ENCODE results near the gene NUDT5. TPM values are rescaled to one million over a fixed set of nuclear protein-coding genes. Genes with fewer than 3 reads are reported as not detected.
A peak's percentile ranks its signal among the peaks of the same experiment; 100 is the strongest.

NUDT5 gene
- total RNA-seq, 1 experiment from 2014 or later, result 119 TPM

GRCh38 chr10:12218991-12219390, 23.3 kb upstream of the NUDT5 start (continued):
- TF ChIP-seq, protein P1, sequence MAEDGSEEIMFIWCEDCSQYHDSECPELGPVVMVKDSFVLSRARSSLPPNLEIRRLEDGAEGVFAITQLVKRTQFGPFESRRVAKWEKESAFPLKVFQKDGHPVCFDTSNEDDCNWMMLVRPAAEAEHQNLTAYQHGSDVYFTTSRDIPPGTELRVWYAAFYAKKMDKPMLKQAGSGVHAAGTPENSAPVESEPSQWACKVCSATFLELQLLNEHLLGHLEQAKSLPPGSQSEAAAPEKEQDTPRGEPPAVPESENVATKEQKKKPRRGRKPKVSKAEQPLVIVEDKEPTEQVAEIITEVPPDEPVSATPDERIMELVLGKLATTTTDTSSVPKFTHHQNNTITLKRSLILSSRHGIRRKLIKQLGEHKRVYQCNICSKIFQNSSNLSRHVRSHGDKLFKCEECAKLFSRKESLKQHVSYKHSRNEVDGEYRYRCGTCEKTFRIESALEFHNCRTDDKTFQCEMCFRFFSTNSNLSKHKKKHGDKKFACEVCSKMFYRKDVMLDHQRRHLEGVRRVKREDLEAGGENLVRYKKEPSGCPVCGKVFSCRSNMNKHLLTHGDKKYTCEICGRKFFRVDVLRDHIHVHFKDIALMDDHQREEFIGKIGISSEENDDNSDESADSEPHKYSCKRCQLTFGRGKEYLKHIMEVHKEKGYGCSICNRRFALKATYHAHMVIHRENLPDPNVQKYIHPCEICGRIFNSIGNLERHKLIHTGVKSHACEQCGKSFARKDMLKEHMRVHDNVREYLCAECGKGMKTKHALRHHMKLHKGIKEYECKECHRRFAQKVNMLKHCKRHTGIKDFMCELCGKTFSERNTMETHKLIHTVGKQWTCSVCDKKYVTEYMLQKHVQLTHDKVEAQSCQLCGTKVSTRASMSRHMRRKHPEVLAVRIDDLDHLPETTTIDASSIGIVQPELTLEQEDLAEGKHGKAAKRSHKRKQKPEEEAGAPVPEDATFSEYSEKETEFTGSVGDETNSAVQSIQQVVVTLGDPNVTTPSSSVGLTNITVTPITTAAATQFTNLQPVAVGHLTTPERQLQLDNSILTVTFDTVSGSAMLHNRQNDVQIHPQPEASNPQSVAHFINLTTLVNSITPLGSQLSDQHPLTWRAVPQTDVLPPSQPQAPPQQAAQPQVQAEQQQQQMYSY (CRISPR knock-in tag; IDR thresholded peaks at IDR 0.05), result no peak
- TF ChIP-seq FOXJ3 (CRISPR knock-in tag; IDR thresholded peaks at IDR 0.05; ENCODE audit: borderline replicate concordance), result no peak
- TF ChIP-seq, protein P2, sequence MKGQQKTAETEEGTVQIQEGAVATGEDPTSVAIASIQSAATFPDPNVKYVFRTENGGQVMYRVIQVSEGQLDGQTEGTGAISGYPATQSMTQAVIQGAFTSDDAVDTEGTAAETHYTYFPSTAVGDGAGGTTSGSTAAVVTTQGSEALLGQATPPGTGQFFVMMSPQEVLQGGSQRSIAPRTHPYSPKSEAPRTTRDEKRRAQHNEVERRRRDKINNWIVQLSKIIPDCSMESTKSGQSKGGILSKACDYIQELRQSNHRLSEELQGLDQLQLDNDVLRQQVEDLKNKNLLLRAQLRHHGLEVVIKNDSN (CRISPR knock-in tag; IDR thresholded peaks at IDR 0.05), result no peak
- no peak for TF ChIP-seq FOXP1 (CRISPR knock-in tag; IDR thresholded peaks at IDR 0.05; ENCODE audit: borderline replicate concordance)
- TF ChIP-seq, protein P3, sequence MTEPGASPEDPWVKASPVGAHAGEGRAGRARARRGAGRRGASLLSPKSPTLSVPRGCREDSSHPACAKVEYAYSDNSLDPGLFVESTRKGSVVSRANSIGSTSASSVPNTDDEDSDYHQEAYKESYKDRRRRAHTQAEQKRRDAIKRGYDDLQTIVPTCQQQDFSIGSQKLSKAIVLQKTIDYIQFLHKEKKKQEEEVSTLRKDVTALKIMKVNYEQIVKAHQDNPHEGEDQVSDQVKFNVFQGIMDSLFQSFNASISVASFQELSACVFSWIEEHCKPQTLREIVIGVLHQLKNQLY (CRISPR knock-in tag; IDR thresholded peaks at IDR 0.05), result no peak
- TF ChIP-seq, protein P4, sequence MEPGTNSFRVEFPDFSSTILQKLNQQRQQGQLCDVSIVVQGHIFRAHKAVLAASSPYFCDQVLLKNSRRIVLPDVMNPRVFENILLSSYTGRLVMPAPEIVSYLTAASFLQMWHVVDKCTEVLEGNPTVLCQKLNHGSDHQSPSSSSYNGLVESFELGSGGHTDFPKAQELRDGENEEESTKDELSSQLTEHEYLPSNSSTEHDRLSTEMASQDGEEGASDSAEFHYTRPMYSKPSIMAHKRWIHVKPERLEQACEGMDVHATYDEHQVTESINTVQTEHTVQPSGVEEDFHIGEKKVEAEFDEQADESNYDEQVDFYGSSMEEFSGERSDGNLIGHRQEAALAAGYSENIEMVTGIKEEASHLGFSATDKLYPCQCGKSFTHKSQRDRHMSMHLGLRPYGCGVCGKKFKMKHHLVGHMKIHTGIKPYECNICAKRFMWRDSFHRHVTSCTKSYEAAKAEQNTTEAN (CRISPR knock-in tag; IDR thresholded peaks at IDR 0.05), result no peak
- no peak for TF ChIP-seq CDX4 (CRISPR knock-in tag; IDR thresholded peaks at IDR 0.05; ENCODE audit: borderline replicate concordance)
- no peak for TF ChIP-seq ZNF671 (CRISPR knock-in tag; IDR thresholded peaks at IDR 0.05)
- TF ChIP-seq TEAD1 (CRISPR knock-in tag; IDR thresholded peaks at IDR 0.05), result no peak

DNA sequence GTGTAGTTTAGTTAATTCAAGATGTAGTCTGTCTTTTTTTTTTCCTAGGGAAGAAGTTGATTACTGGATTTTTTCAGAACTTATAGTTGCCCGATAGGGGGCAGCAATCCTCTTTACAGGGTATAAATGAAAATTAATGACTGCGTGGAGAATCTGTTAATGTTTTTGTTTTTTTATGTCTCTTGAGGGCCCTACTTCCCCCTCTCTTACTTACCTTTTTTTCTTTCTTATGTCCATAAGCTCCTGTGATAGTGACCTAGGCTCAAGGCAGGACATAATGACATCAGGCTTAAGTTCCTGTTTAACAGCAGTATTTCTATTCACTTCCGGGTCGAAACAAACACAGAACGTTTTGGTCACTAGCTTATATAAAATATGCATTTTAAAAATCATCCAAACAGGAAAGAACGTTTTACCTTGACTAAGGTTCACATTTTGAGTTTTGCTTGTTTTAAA, 19.1 kb upstream of the NUDT5 start:
- CTCF ChIA-PET, result interaction anchor here (0.6 to 1.2 kb wide), 5 partner anchors 12 to 224 kb away, joined by 3 to 5 read pairs (median 3); partner anchors contain the start of genes CDC123 and NUDT5

More for the DNA sequence above, 19.1 kb upstream of the NUDT5 start:
- Mint-ChIP-seq H3K4me1 (no peaks in the 10 kb centered on the region), H3K4me3 (no peak overlapping the region), H3K27me3 (ENCODE audit: low read depth) (no peaks in the 10 kb centered on the region), H3K36me3 (peaks cover 61% of the 10 kb centered on the region), H3K9me3 (peaks cover 4% of the 10 kb centered on the region; the same call in 1 of the 2 replicates), H3K27ac (peak overlapping the region; percentile 88)
- TF ChIP-seq, protein P5, sequence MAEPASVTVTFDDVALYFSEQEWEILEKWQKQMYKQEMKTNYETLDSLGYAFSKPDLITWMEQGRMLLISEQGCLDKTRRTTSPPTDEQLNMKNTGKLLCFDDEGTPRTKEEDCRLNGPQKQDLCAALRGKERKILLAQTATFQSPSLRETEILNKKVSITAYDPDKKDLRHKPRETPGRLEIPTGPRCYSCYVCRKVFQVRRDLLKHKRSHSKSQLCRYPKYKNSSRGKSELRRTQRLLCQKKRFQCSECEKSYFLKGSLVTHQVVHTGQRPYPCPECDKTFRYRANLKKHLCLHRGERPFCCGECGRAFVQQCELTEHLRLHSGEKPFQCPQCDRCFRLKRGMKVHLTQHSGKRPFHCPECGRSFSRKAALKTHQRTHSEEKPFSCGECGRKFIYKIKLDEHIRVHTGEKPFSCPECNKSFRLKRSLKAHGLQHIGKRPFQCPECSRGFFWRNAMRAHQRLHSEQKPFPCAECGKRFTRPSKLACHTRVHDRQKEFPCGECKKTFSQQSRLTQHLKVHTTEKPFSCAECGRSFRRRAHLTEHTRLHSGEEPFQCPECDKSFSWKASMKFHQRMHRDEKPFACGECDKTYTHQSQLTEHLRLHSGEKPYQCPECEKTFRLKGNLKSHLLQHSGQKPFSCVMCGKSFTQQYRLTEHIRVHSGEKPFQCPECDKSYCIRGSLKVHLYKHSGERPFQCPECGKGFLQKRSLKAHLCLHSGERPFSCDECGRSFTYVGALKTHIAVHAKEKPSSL (CRISPR knock-in tag; conservative IDR thresholded peaks at IDR 0.05), result no peak
- peak; percentile 51; the same call in 1 of the 2 replicates for TF ChIP-seq CTCF (IDR thresholded peaks at IDR 0.05)
- ATAC-seq (no peak), DNase-seq (ENCODE audit: low spot score) (no peak)
- POLR2A ChIA-PET, result no interaction called here
